COR-L47 (cell line): ENCODE measurements around the gene STAT4.

Source experiments
- DNase-seq: peaks from one replicate; lab custom pipeline; 2025; lab: John Stamatoyannopoulos, UW

STAT4 gene

DNA sequence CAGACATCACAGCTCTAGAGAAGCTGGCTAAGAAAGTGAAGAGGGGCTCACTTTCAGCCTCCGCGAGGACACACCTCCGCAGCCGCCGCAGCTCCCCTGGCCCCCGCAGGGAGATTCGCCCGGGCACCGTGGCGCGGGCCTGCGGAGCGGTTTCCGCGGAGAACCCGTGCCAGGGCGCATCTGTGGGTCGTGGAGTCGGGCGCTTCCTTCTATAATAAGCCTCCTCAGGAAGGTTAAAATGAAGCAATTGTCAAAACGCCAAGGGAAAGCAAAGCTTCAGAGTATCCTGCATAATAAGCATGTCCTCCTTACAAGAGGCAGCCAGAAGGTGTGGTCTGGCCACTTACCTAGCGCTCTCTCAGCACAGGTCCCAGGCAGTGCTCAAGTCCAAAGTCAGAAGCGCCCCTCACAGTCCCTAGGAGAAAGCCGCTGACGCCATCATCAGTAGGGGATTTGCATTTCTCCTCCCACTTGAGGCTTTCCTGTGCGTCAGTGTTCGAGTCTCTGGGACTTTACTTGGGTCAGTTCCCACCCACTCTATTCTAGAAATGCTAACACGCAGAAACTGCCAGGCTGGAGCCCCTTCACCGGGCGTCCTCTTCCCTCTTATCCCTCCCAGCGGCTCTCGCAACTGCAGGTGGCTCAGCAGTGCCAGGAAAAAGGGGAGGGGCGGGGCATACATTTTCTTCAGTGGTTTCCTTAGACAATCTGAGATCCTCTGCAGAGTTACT, at the start of gene STAT4:
Gene STAT4, minus strand, starts transcription at position 395 of the 731 bp plus-strand sequence. CDS start 2,791 bp downstream, outside the sequence.
- peak; percentile 40 for DNase-seq

GRCh38 chr2:191199929-191200512, 49.2 kb upstream of the STAT4 start:
- no peak for DNase-seq

GRCh38 chr2:191198271-191198670, 47.5 kb upstream of the STAT4 start:
- DNase-seq = no peak

DNA sequence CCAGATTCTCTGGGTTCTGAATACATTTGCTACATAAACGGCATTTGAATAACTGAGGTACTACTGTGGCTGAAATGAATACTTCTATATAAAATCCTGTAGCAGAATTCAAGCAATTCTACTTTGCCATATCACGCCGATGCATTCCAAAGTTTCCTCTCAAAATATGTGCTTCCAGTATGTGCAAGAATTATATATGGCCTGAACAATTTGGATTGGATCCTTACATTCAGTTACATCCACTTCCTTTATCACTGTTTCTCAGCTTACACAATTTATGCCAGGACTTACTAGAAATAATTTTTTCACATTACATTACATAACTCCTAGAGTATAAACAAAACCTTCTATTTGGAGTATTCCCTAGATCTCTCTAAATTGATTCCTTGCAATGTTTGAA, 46.3 kb upstream of the STAT4 start:
- no peak for DNase-seq

GRCh38 chr2:191195021-191195420, 44.2 kb upstream of the STAT4 start:
- DNase-seq = no peak

DNA sequence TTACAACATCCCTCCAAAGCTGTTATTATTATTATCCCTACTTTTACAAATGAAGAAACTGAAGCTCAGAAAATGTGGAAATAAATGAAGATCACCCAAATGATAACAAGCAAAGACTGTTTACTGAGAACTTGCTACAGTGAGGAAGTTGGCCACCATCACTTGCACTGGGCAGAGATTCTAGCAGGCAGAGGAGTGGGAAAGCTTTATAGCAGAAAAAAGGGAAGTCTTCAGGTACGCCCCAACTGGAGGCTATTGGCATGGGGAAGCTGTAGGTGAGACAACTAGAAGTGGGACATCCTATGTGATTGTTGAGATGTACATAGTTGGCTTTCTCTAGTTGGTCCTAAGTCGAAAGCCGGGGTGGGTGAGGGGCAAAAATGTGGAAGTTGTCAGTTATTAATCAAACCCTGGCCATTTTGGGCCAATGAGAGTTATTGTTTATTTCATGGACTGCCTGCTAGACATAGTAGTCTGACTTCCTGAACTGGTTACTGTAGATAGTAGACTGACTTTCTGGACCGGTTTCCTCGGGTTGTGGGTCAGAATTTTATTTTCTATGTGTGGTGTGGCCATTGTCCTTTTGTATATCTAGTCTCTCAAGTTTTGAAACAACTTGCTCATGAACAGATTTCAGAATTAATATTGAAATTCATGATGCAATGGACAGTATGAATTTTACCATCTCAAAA, 40.2 kb upstream of the STAT4 start:
- no peak for DNase-seq

DNA sequence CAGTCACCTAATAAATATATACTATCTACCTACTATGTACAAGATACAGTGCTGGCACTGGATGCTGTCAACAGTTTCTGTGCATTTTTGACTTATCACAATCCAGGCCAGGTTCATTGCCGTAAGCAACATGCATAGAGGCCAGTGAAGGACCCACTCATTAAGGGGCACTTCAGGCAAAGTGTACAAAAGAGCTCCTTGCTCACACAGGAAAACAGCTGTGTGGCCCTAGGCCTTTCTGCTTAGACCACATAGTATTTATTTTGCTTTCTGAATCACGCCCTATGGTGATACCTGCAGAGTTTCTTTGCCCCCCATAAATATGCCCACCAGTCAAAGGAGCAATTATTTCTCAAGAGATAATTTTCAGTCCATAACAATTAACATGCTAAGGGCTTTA, 39.6 kb upstream of the STAT4 start:
- DNase-seq = no peak

GRCh38 chr2:191189112-191189635, 38.4 kb upstream of the STAT4 start:
- DNase-seq = no peak

GRCh38 chr2:191188550-191189093, 37.8 kb upstream of the STAT4 start:
- DNase-seq = no peak

GRCh38 chr2:191187105-191187829, 36.5 kb upstream of the STAT4 start:
- no peak for DNase-seq

DNA sequence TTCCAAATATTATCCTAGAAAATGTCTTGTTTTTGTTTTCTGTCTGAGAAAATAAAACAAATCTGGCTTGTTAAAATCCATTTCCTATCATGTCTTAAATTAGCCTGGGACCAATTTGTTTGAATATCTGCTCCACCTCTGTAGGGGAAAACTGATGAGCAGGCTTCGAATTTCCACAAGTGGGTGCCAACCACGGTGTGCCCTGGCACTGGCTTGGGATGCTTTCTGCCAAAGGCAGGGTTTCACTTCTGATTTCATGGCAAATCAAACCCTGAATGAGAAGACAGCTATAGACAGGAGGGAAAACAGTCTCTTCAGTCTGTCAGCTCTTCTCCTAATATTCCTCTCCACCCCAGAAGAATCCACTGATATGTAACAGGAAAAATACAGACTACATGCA, 33.7 kb upstream of the STAT4 start:
- no peak for DNase-seq

DNA sequence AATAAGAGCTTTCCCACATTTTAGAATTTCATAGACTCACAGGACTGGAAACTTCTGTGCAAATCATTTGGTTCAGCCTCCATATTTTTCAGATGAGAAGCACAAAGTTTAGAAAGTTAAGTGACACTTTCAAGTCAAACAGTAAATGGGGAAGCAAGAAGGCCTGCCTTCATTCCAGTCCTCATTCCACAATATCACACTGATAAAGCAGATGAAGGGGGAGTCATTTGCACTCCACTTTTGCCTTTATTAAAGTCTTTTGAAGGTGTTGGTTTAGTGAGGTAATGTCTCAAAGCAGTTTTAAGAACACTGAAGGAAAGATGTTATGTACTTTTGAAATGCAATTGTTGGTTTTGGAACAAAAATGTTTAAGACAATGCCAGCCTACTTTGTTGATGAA, 32.7 kb upstream of the STAT4 start:
- DNase-seq = no peak

DNA sequence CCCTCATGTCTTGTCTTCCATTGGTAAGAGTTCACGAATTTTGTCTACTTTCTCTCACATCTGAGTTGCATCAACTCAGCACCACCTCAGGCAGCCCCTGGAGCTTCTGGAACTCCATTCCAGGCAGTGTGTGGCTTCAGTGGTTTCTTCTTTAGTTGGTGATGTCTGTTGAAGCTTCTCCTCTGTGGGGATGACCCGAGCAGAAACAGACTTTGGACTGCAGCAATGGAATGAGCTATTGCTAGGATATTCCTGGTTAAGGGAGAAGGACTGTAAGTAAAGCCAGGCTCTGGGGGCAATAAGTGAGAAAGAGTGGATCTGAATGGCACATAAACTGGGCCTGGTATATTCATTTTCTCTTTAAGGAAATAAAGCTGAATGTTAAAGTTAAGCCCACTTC, 32.3 kb upstream of the STAT4 start:
- DNase-seq = no peak

- DNase-seq = no peak
Observed at GRCh38 chr2:191180713-191181112, 29.9 kb upstream of the STAT4 start.

GRCh38 chr2:191180276-191180675, 29.5 kb upstream of the STAT4 start:
- DNase-seq = no peak

GRCh38 chr2:191178806-191179514, 28.2 kb upstream of the STAT4 start:
- DNase-seq = no peak

- no peak for DNase-seq
Observed at GRCh38 chr2:191177751-191178736, 27.2 kb upstream of the STAT4 start.

DNA sequence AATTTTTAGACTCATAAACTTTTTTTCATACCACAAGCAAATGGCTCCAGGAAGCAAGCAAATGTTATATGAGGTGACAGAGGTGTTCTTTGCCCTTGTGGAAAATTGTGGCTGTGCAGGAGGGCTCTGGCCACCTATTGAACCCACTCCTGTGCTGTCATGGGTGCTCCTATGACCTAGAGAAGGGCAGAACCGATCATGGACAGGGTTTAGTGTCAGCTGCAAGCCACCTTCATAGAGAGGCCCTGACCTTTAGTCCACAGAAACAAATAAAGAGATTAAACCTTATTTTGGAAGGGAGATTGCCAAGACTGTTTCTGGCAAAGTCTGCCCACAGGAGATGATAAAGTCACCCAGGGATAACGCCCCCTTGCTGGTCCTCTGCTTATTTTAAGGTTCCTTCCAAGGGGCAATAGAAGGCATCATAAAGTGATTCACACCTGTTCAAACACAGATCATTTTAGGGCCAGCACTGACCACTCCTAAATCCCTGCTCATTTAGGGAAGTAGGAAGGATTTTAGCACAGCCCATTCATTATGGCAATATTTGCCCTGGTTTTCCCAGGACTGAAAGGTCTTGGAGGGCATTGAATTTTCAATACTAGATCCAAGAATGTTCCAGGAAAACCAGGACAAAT, 26.1 kb upstream of the STAT4 start:
- DNase-seq = no peak

DNA sequence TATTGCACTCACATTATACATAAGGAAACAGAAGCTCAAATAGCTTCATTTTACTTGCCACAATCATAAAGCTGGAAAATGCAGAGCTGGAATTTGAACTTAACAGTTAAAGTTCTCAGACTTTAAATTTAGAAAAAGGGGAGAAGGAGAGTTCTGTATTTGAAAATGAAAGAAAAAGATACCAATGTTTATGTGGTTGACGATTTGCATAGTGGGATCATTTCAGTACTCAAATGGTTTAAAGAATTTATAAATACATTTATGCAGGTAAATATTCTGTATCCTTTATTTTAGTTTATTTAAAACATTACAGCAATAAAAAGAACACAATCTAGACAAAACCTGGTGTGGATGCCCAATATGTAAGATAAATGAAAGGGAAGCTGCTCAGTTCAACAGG, 25.5 kb upstream of the STAT4 start:
- DNase-seq = no peak

GRCh38 chr2:191174442-191174841, 23.6 kb upstream of the STAT4 start:
- no peak for DNase-seq
